ENCODE results near the gene CHRNA1.

CHRNA1 gene

GRCh38 chr2:174764280-174765255 lies at the start of gene CHRNA1:
TSS of gene CHRNA1 (minus strand) at chr2:174764472. CDS start at chr2:174764394, 78 bp downstream.
- H3K4me1 ChIP-seq (ENCODE audit: control insufficient read depth, insufficient read depth, low read length) = no peaks in the 10 kb centered on the region
- H3K36me3 ChIP-seq (ENCODE audit: control insufficient read depth, insufficient read depth, low read length) = no peaks in the 10 kb centered on the region
- no peak within 1 kb of the TSS for H3K4me3 ChIP-seq (ENCODE audit: low read length)
- H3K9ac ChIP-seq (ENCODE audit: low read length) = no peak within 1 kb of the TSS
- H3K27me3 ChIP-seq (ENCODE audit: control insufficient read depth, insufficient read depth, low read length) = no peaks in the 10 kb centered on the region
- no peaks in the 10 kb centered on the region for H3K9me3 ChIP-seq (ENCODE audit: control insufficient read depth, low read length)

GRCh38 chr2:174812037-174812436 lies 47.8 kb upstream of the CHRNA1 start:
- no peaks in the 10 kb centered on the region for H3K36me3 ChIP-seq (ENCODE audit: control insufficient read depth, insufficient read depth, low read length)
- no peaks in the 10 kb centered on the region for H3K9me3 ChIP-seq (ENCODE audit: control insufficient read depth, low read length)
- H3K4me3 ChIP-seq (ENCODE audit: low read length) = no peak overlapping the region
- H3K4me1 ChIP-seq (ENCODE audit: control insufficient read depth, insufficient read depth, low read length) = no peaks in the 10 kb centered on the region
- H3K27me3 ChIP-seq (ENCODE audit: control insufficient read depth, insufficient read depth, low read length) = no peaks in the 10 kb centered on the region
- H3K9ac ChIP-seq (ENCODE audit: low read length) = no peak overlapping the region

- Histone ChIP-seq H3K27me3 (ENCODE audit: control insufficient read depth, insufficient read depth, low read length) (no peaks in the 10 kb centered on the region), H3K9me3 (ENCODE audit: control insufficient read depth, low read length) (no peaks in the 10 kb centered on the region), H3K9ac (ENCODE audit: low read length) (no peak overlapping the region), H3K4me1 (ENCODE audit: control insufficient read depth, insufficient read depth, low read length) (no peaks in the 10 kb centered on the region), H3K4me3 (ENCODE audit: low read length) (no peak overlapping the region), H3K36me3 (ENCODE audit: control insufficient read depth, insufficient read depth, low read length) (no peaks in the 10 kb centered on the region)
Measured at GRCh38 chr2:174807931-174808330, 43.7 kb upstream of the CHRNA1 start.

GRCh38 chr2:174805803-174806202 lies 41.5 kb upstream of the CHRNA1 start:
- no peaks in the 10 kb centered on the region for H3K36me3 ChIP-seq (ENCODE audit: control insufficient read depth, insufficient read depth, low read length)
- no peaks in the 10 kb centered on the region for H3K9me3 ChIP-seq (ENCODE audit: control insufficient read depth, low read length)
- H3K4me1 ChIP-seq (ENCODE audit: control insufficient read depth, insufficient read depth, low read length) = no peaks in the 10 kb centered on the region
- no peak overlapping the region for H3K4me3 ChIP-seq (ENCODE audit: low read length)
- H3K9ac ChIP-seq (ENCODE audit: low read length) = no peak overlapping the region
- H3K27me3 ChIP-seq (ENCODE audit: control insufficient read depth, insufficient read depth, low read length) = no peaks in the 10 kb centered on the region

GRCh38 chr2:174802459-174802858 lies 38.2 kb upstream of the CHRNA1 start:
- Histone ChIP-seq H3K9ac (ENCODE audit: low read length) (no peak overlapping the region), H3K27me3 (ENCODE audit: control insufficient read depth, insufficient read depth, low read length) (no peaks in the 10 kb centered on the region), H3K9me3 (ENCODE audit: control insufficient read depth, low read length) (no peaks in the 10 kb centered on the region), H3K36me3 (ENCODE audit: control insufficient read depth, insufficient read depth, low read length) (no peaks in the 10 kb centered on the region), H3K4me3 (ENCODE audit: low read length) (no peak overlapping the region), H3K4me1 (ENCODE audit: control insufficient read depth, insufficient read depth, low read length) (no peaks in the 10 kb centered on the region)

- no peak overlapping the region for H3K4me3 ChIP-seq (ENCODE audit: low read length)
- H3K9ac ChIP-seq (ENCODE audit: low read length) = no peak overlapping the region
Measured at GRCh38 chr2:174800436-174801205, 36.3 kb upstream of the CHRNA1 start.

GRCh38 chr2:174798801-174799200 lies 34.5 kb upstream of the CHRNA1 start:
- Histone ChIP-seq H3K36me3 (ENCODE audit: control insufficient read depth, insufficient read depth, low read length) (no peaks in the 10 kb centered on the region), H3K9me3 (ENCODE audit: control insufficient read depth, low read length) (no peaks in the 10 kb centered on the region), H3K4me1 (ENCODE audit: control insufficient read depth, insufficient read depth, low read length) (no peaks in the 10 kb centered on the region), H3K9ac (ENCODE audit: low read length) (no peak overlapping the region), H3K27me3 (ENCODE audit: control insufficient read depth, insufficient read depth, low read length) (no peaks in the 10 kb centered on the region), H3K4me3 (ENCODE audit: low read length) (no peak overlapping the region)

More at GRCh38 chr2:174800436-174801205, 36.3 kb upstream of the CHRNA1 start:
- no peaks in the 10 kb centered on the region for H3K4me1 ChIP-seq (ENCODE audit: control insufficient read depth, insufficient read depth, low read length)
- no peaks in the 10 kb centered on the region for H3K36me3 ChIP-seq (ENCODE audit: control insufficient read depth, insufficient read depth, low read length)
- no peaks in the 10 kb centered on the region for H3K9me3 ChIP-seq (ENCODE audit: control insufficient read depth, low read length)
- no peaks in the 10 kb centered on the region for H3K27me3 ChIP-seq (ENCODE audit: control insufficient read depth, insufficient read depth, low read length)

- Histone ChIP-seq H3K4me1 (ENCODE audit: control insufficient read depth, insufficient read depth, low read length) (no peaks in the 10 kb centered on the region), H3K9ac (ENCODE audit: low read length) (no peak overlapping the region), H3K27me3 (ENCODE audit: control insufficient read depth, insufficient read depth, low read length) (no peaks in the 10 kb centered on the region), H3K9me3 (ENCODE audit: control insufficient read depth, low read length) (no peaks in the 10 kb centered on the region), H3K4me3 (ENCODE audit: low read length) (no peak overlapping the region), H3K36me3 (ENCODE audit: control insufficient read depth, insufficient read depth, low read length) (no peaks in the 10 kb centered on the region)
Measured at GRCh38 chr2:174797781-174798276, 33.6 kb upstream of the CHRNA1 start.

GRCh38 chr2:174796319-174796771 lies 32.1 kb upstream of the CHRNA1 start:
- Histone ChIP-seq H3K27me3 (ENCODE audit: control insufficient read depth, insufficient read depth, low read length) (no peaks in the 10 kb centered on the region), H3K4me1 (ENCODE audit: control insufficient read depth, insufficient read depth, low read length) (no peaks in the 10 kb centered on the region), H3K4me3 (ENCODE audit: low read length) (no peak overlapping the region), H3K9ac (ENCODE audit: low read length) (no peak overlapping the region), H3K36me3 (ENCODE audit: control insufficient read depth, insufficient read depth, low read length) (no peaks in the 10 kb centered on the region), H3K9me3 (ENCODE audit: control insufficient read depth, low read length) (no peaks in the 10 kb centered on the region)

- Histone ChIP-seq H3K4me3 (ENCODE audit: low read length) (no peak overlapping the region), H3K36me3 (ENCODE audit: control insufficient read depth, insufficient read depth, low read length) (no peaks in the 10 kb centered on the region), H3K4me1 (ENCODE audit: control insufficient read depth, insufficient read depth, low read length) (no peaks in the 10 kb centered on the region), H3K9ac (ENCODE audit: low read length) (no peak overlapping the region), H3K27me3 (ENCODE audit: control insufficient read depth, insufficient read depth, low read length) (no peaks in the 10 kb centered on the region), H3K9me3 (ENCODE audit: control insufficient read depth, low read length) (no peaks in the 10 kb centered on the region)
Measured at GRCh38 chr2:174794851-174795374, 30.6 kb upstream of the CHRNA1 start.

- Histone ChIP-seq H3K9me3 (ENCODE audit: control insufficient read depth, low read length) (no peaks in the 10 kb centered on the region), H3K4me1 (ENCODE audit: control insufficient read depth, insufficient read depth, low read length) (no peaks in the 10 kb centered on the region), H3K36me3 (ENCODE audit: control insufficient read depth, insufficient read depth, low read length) (no peaks in the 10 kb centered on the region), H3K4me3 (ENCODE audit: low read length) (no peak overlapping the region), H3K27me3 (ENCODE audit: control insufficient read depth, insufficient read depth, low read length) (no peaks in the 10 kb centered on the region), H3K9ac (ENCODE audit: low read length) (no peak overlapping the region)
Measured at GRCh38 chr2:174792309-174793025, 28.2 kb upstream of the CHRNA1 start.

Measured in mucosa of stomach (tissue), 1 donor.